Measurements from ENCODE around the gene NR4A1. TPM values are rescaled to one million over a fixed set of nuclear protein-coding genes. Genes with fewer than 3 reads are reported as not detected.

Gene NR4A1
- total RNA-seq, 1 experiment from 2014 or later: 25.8 TPM

GRCh38 chr12:52059582-52060497, 8.6 kb downstream of the NR4A1 start:
- H3K14ac ChIP-seq (ENCODE audit: insufficient read depth, low read length): no peak overlapping the region
- Mint-ChIP-seq H3K9me3 (no peaks in the 10 kb centered on the region), H3K27ac (peak overlapping the region in 1 of 3 experiments; percentile 20; a peak in 1 of 7 replicates), H3K4me3 (no peak overlapping the region), H3K27me3 (ENCODE audit: low read depth) (peaks cover 7% of the 10 kb centered on the region), H3K4me1 (peaks cover 0 to 7% of the 10 kb centered on the region in 2 experiments; a peak in 1 of 4 replicates), H3K36me3 (ENCODE audit: insufficient read depth in 1 of 3, low read depth in 3 of 3) (peaks cover 0 to 24% (median 22%) of the 10 kb centered on the region in 3 experiments; a peak in 5 of 7 replicates)
- H3T11ph ChIP-seq (ENCODE audit: low read length): no peak overlapping the region
- H3K9ac ChIP-seq (ENCODE audit: extremely low read depth, insufficient read length, low read length): no peak overlapping the region
- no peak overlapping the region for H3K27ac ChIP-seq (ENCODE audit: insufficient read length, low read depth, low read length)
- no peak overlapping the region for H2BK12ac ChIP-seq (ENCODE audit: insufficient read length, low read depth, low read length)
- H2BK5ac ChIP-seq (ENCODE audit: insufficient read length, low read length): no peak overlapping the region
- no peaks in the 10 kb centered on the region for H3K9me3 ChIP-seq (ENCODE audit: control insufficient read depth, low read depth, low read length)
- H3K79me2 ChIP-seq (ENCODE audit: insufficient read depth, low read length): no peaks in the 10 kb centered on the region
- no peaks in the 10 kb centered on the region for H3K4me1 ChIP-seq (ENCODE audit: insufficient read depth, low read length)
- H3K23ac ChIP-seq (ENCODE audit: insufficient read length, low read depth, low read length): no peak overlapping the region
- H2BK15ac ChIP-seq (ENCODE audit: low read depth, low read length): no peak overlapping the region
- DNase-seq: no peak
- H4K20me1 ChIP-seq (ENCODE audit: control insufficient read depth, insufficient read depth, insufficient read length): no peaks in the 10 kb centered on the region
- no peak overlapping the region for H2BK120ac ChIP-seq (ENCODE audit: low read depth, low read length, poor library complexity, severe bottlenecking)
- no peak overlapping the region for H4K91ac ChIP-seq (ENCODE audit: insufficient read length, low read depth, low read length)
- H3K79me1 ChIP-seq (ENCODE audit: insufficient read depth, low read depth, low read length, poor library complexity, severe bottlenecking): no peaks in the 10 kb centered on the region
- H3K4ac ChIP-seq (ENCODE audit: low read depth, low read length): no peak overlapping the region
- no CpG with 5 or more reads among the region's 12 CpGs for WGBS (ENCODE audit: extremely low coverage, insufficient read length, low lambda C conversion rate)
- no peak overlapping the region for H3K4me2 ChIP-seq (ENCODE audit: insufficient read depth, insufficient read length, low read length)
- no peak for TF ChIP-seq CTCF (conservative IDR thresholded peaks at IDR 0.05)
- no peaks in the 10 kb centered on the region for H3K27me3 ChIP-seq (ENCODE audit: insufficient read depth, low read length)
- no peak overlapping the region for H3K18ac ChIP-seq (ENCODE audit: insufficient read length, low read depth, low read length)
- H2AFZ ChIP-seq (ENCODE audit: low read length): no peak overlapping the region
- no peak overlapping the region for H4K8ac ChIP-seq (replicated peaks; ENCODE audit: insufficient read length, low read depth, low read length)
- H4K5ac ChIP-seq (ENCODE audit: insufficient read length, low read depth, low read length): no peak overlapping the region
- H3K23me2 ChIP-seq (ENCODE audit: insufficient read length, low read depth, low read length, poor library complexity, severe bottlenecking): no peaks in the 10 kb centered on the region
- no peak overlapping the region for H2AK5ac ChIP-seq (ENCODE audit: insufficient read length, low read length)
- H2BK20ac ChIP-seq (ENCODE audit: low read depth, low read length, poor library complexity, severe bottlenecking): no peak overlapping the region
- H3K56ac ChIP-seq (ENCODE audit: insufficient read length, low read depth, low read length): no peak overlapping the region

Data from H9 (cell line).